Measurements from ENCODE around the gene PELI1. TPM values are rescaled to one million over a fixed set of nuclear protein-coding genes. Genes with fewer than 3 reads are reported as not detected.

PELI1 gene
- polyA plus RNA-seq (ENCODE audit: insufficient read length in 4 of 4) = 10 to 100 TPM; 29.8 to 40.1 (median 32.1) TPM

GRCh38 chr2:64144057-64145013, at the start of gene PELI1:
TSS of gene PELI1 (minus strand) at chr2:64144420. CDS start at chr2:64108310, 36,110 bp downstream.
- peak; percentile 86 to 95 (median 90) for DNase-seq (ENCODE audit: low read depth in 4 of 4, low spot score in 2 of 4)

- DNase-seq (ENCODE audit: low read depth in 4 of 4, low spot score in 2 of 4) = no peak
Observed at GRCh38 chr2:64193491-64193890, 49.3 kb upstream of the PELI1 start.

- DNase-seq (ENCODE audit: low read depth in 4 of 4, low spot score in 2 of 4) = no peak
Observed at GRCh38 chr2:64192664-64193105, 48.5 kb upstream of the PELI1 start.

- no peak for DNase-seq (ENCODE audit: low read depth in 4 of 4, low spot score in 2 of 4)
Observed at GRCh38 chr2:64192125-64192479, 47.9 kb upstream of the PELI1 start.

GRCh38 chr2:64189586-64189985, 45.4 kb upstream of the PELI1 start:
- DNase-seq (ENCODE audit: low read depth in 4 of 4, low spot score in 2 of 4) = no peak

GRCh38 chr2:64189167-64189566, 44.9 kb upstream of the PELI1 start:
- DNase-seq (ENCODE audit: low read depth in 4 of 4, low spot score in 2 of 4) = no peak

- no peak for DNase-seq (ENCODE audit: low read depth in 4 of 4, low spot score in 2 of 4)
Observed at GRCh38 chr2:64186699-64187605, 42.7 kb upstream of the PELI1 start.

GRCh38 chr2:64179582-64180321, 35.5 kb upstream of the PELI1 start:
- no peak for DNase-seq (ENCODE audit: low read depth in 4 of 4, low spot score in 2 of 4)

- no peak for DNase-seq (ENCODE audit: low read depth in 4 of 4, low spot score in 2 of 4)
Observed at GRCh38 chr2:64177315-64177714, 33.1 kb upstream of the PELI1 start.

- no peak for DNase-seq (ENCODE audit: low read depth in 4 of 4, low spot score in 2 of 4)
Observed at GRCh38 chr2:64175419-64176197, 31.4 kb upstream of the PELI1 start.

GRCh38 chr2:64173156-64174135, 29.2 kb upstream of the PELI1 start:
- DNase-seq (ENCODE audit: low read depth in 4 of 4, low spot score in 2 of 4) = no peak

GRCh38 chr2:64168756-64169155, 24.5 kb upstream of the PELI1 start:
- no peak for DNase-seq (ENCODE audit: low read depth in 4 of 4, low spot score in 2 of 4)

- no peak for DNase-seq (ENCODE audit: low read depth in 4 of 4, low spot score in 2 of 4)
Observed at GRCh38 chr2:64168201-64168600, 24.0 kb upstream of the PELI1 start.

- no peak for DNase-seq (ENCODE audit: low read depth in 4 of 4, low spot score in 2 of 4)
Observed at GRCh38 chr2:64166637-64167420, 22.6 kb upstream of the PELI1 start.

- no peak for DNase-seq (ENCODE audit: low read depth in 4 of 4, low spot score in 2 of 4)
Observed at GRCh38 chr2:64166212-64166611, 22.0 kb upstream of the PELI1 start.

GRCh38 chr2:64165706-64166105, 21.5 kb upstream of the PELI1 start:
- no peak for DNase-seq (ENCODE audit: low read depth in 4 of 4, low spot score in 2 of 4)

- no peak for DNase-seq (ENCODE audit: low read depth in 4 of 4, low spot score in 2 of 4)
Observed at GRCh38 chr2:64164629-64165028, 20.4 kb upstream of the PELI1 start.

GRCh38 chr2:64162516-64162915, 18.3 kb upstream of the PELI1 start:
- no peak for DNase-seq (ENCODE audit: low read depth in 4 of 4, low spot score in 2 of 4)

Measured in left renal cortex interstitium (tissue), 4 donors.